SK-N-SH treated with all-trans-retinoic acid at 6 μM for 48 hours (cell line): ENCODE data around the gene CNGA2.

Source experiments
- ESRRG ChIP-seq: fragments of 250-450 bp; sonication (Bioruptor Pico); IDR thresholded peaks from 2 replicates; pipeline ENCODE4 v1.6.1; 2021; ENCODE audit warnings: mild to moderate bottlenecking
- ZNF70 ChIP-seq: fragments of 450-650 bp; formaldehyde crosslinking; IDR thresholded peaks from 2 replicates; pipeline ENCODE4 v1.5.0; 2020; ENCODE audit warnings: mild to moderate bottlenecking, moderate library complexity
- TF ChIP-seq, protein P1 (sequence below): fragments of 250-450 bp; sonication (Bioruptor Pico); IDR thresholded peaks from 2 replicates; pipeline ENCODE4 v1.5.1; 2020; ENCODE audit warnings: low read depth, mild to moderate bottlenecking, moderate library complexity
- TF ChIP-seq, protein P2 (sequence below): fragments of 250-450 bp; sonication (Bioruptor Pico); IDR thresholded peaks from 2 replicates; pipeline ENCODE4 v1.8.0; 2020; ENCODE audit warnings: mild to moderate bottlenecking, moderate library complexity, borderline replicate concordance

DNA sequence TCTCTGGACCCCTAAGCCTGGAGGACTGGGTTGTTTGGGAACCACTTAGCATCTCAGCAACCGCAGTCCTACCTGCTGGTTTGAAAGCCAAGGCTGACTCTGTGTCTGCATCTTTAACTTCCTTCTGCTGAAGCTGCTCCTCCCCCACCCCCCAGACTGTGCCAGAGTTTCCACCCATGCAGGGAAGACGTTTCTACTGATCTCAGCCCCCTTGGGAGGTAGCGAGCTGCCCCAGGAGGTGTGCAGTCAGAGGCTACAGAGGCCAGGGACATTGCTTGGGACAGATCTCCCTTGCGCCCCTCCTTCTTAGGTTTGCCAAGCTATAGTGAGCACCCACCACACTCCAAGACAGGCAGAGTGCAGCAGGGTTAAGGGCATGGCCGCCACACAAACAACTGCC, 23.4 kb upstream of the CNGA2 start:
- TF ChIP-seq, protein P1, sequence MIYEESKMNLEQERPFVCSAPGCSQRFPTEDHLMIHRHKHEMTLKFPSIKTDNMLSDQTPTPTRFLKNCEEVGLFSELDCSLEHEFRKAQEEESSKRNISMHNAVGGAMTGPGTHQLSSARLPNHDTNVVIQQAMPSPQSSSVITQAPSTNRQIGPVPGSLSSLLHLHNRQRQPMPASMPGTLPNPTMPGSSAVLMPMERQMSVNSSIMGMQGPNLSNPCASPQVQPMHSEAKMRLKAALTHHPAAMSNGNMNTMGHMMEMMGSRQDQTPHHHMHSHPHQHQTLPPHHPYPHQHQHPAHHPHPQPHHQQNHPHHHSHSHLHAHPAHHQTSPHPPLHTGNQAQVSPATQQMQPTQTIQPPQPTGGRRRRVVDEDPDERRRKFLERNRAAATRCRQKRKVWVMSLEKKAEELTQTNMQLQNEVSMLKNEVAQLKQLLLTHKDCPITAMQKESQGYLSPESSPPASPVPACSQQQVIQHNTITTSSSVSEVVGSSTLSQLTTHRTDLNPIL: no peak
- TF ChIP-seq ESRRG (CRISPR knock-in tag) (no peak), ZNF70 (no peak)
- TF ChIP-seq, protein P2, sequence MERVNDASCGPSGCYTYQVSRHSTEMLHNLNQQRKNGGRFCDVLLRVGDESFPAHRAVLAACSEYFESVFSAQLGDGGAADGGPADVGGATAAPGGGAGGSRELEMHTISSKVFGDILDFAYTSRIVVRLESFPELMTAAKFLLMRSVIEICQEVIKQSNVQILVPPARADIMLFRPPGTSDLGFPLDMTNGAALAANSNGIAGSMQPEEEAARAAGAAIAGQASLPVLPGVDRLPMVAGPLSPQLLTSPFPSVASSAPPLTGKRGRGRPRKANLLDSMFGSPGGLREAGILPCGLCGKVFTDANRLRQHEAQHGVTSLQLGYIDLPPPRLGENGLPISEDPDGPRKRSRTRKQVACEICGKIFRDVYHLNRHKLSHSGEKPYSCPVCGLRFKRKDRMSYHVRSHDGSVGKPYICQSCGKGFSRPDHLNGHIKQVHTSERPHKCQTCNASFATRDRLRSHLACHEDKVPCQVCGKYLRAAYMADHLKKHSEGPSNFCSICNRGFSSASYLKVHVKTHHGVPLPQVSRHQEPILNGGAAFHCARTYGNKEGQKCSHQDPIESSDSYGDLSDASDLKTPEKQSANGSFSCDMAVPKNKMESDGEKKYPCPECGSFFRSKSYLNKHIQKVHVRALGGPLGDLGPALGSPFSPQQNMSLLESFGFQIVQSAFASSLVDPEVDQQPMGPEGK: no peak
